Adipocyte (in vitro differentiated cells): ENCODE data around the gene LMO7.

Experiments used
- DNase-seq: peaks from one replicate; pipeline ENCODE4 v3.0.0-alpha.2; 2015; ENCODE audit warnings: low read depth
- H3K27me3 ChIP-seq: replicated peaks from 2 replicates; pipeline ENCODE4 v1.7.0; 2013; ENCODE audit warnings: mild to moderate bottlenecking, low read length, moderate library complexity; ENCODE audit not compliant: control insufficient read depth, insufficient read depth
- H3K36me3 ChIP-seq: 2 replicates; pipeline ENCODE4 v1.7.0; 2013; ENCODE audit warnings: low read length, mild to moderate bottlenecking, moderate library complexity; ENCODE audit not compliant: control insufficient read depth, insufficient read depth, severe bottlenecking
- H3K4me1 ChIP-seq: 2 replicates; pipeline ENCODE4 v1.7.0; 2013; ENCODE audit warnings: mild to moderate bottlenecking, low read length, moderate library complexity; ENCODE audit not compliant: control insufficient read depth, insufficient read depth
- H3K4me3 ChIP-seq: 2 replicates; pipeline ENCODE4 v1.7.0; 2013; ENCODE audit warnings: mild to moderate bottlenecking, low read length, moderate library complexity
- H3K9ac ChIP-seq: 2 replicates; pipeline ENCODE4 v1.7.0; 2013; ENCODE audit warnings: mild to moderate bottlenecking, low read length, moderate library complexity
- H3K9me3 ChIP-seq: 2 replicates; pipeline ENCODE4 v1.7.0; 2013; ENCODE audit warnings: mild to moderate bottlenecking, low read length, moderate library complexity; ENCODE audit not compliant: control insufficient read depth

The LMO7 gene

GRCh38 chr13:75635828-75636435 is at the start of gene LMO7:
LMO7 (plus strand) TSS chr13:75636330; CDS start chr13:75636658, 328 bp downstream.
- Histone ChIP-seq H3K4me1 (peaks cover 24% of the 10 kb centered on the region), H3K9me3 (no peaks in the 10 kb centered on the region), H3K9ac (peak within 1 kb of the TSS; percentile 99), H3K36me3 (peaks cover 11% of the 10 kb centered on the region), H3K4me3 (peak within 1 kb of the TSS; percentile 96), H3K27me3 (no peaks in the 10 kb centered on the region)
- peak; percentile 85 for DNase-seq

GRCh38 chr13:75587679-75588078 is 48.5 kb upstream of the LMO7 start:
- no peaks in the 10 kb centered on the region for H3K27me3 ChIP-seq
- H3K4me3 ChIP-seq = no peak overlapping the region
- no peak for DNase-seq
- H3K9ac ChIP-seq = no peak overlapping the region
- H3K9me3 ChIP-seq = peaks cover 22% of the 10 kb centered on the region
- H3K4me1 ChIP-seq = no peaks in the 10 kb centered on the region
- H3K36me3 ChIP-seq = peaks cover 47% of the 10 kb centered on the region

- no peaks in the 10 kb centered on the region for H3K9me3 ChIP-seq
- H3K27me3 ChIP-seq = no peaks in the 10 kb centered on the region
- H3K4me3 ChIP-seq = no peak overlapping the region
- no peak overlapping the region for H3K9ac ChIP-seq
- H3K4me1 ChIP-seq = peaks cover 11% of the 10 kb centered on the region
- no peak for DNase-seq
- H3K36me3 ChIP-seq = peaks cover 13% of the 10 kb centered on the region
These were observed 39.4 kb upstream of the LMO7 start for GRCh38 chr13:75596657-75597182.

GRCh38 chr13:75600371-75600770 is 35.8 kb upstream of the LMO7 start:
- Histone ChIP-seq H3K4me3 (no peak overlapping the region), H3K4me1 (peaks cover 15% of the 10 kb centered on the region), H3K36me3 (peaks cover 22% of the 10 kb centered on the region), H3K9me3 (no peaks in the 10 kb centered on the region), H3K9ac (no peak overlapping the region), H3K27me3 (no peaks in the 10 kb centered on the region)
- no peak for DNase-seq

GRCh38 chr13:75603038-75603437 is 33.1 kb upstream of the LMO7 start:
- no peak overlapping the region for H3K9ac ChIP-seq
- no peaks in the 10 kb centered on the region for H3K9me3 ChIP-seq
- no peak overlapping the region for H3K4me3 ChIP-seq
- no peaks in the 10 kb centered on the region for H3K27me3 ChIP-seq
- peaks cover 34% of the 10 kb centered on the region for H3K36me3 ChIP-seq
- no peak for DNase-seq
- H3K4me1 ChIP-seq = peaks cover 9% of the 10 kb centered on the region

- Histone ChIP-seq H3K9me3 (no peaks in the 10 kb centered on the region), H3K4me1 (no peaks in the 10 kb centered on the region), H3K4me3 (no peak overlapping the region), H3K27me3 (no peaks in the 10 kb centered on the region), H3K9ac (no peak overlapping the region), H3K36me3 (peaks cover 31% of the 10 kb centered on the region)
- DNase-seq = no peak
These were observed 28.7 kb upstream of the LMO7 start for GRCh38 chr13:75607447-75607846.

- Histone ChIP-seq H3K9me3 (no peaks in the 10 kb centered on the region), H3K27me3 (no peaks in the 10 kb centered on the region), H3K4me3 (no peak overlapping the region), H3K36me3 (peaks cover 34% of the 10 kb centered on the region), H3K4me1 (no peaks in the 10 kb centered on the region), H3K9ac (no peak overlapping the region)
- no peak for DNase-seq
These were observed 25.7 kb upstream of the LMO7 start for GRCh38 chr13:75610466-75610865.

- Histone ChIP-seq H3K4me1 (no peaks in the 10 kb centered on the region), H3K9me3 (no peaks in the 10 kb centered on the region), H3K27me3 (no peaks in the 10 kb centered on the region), H3K36me3 (peaks cover 22% of the 10 kb centered on the region), H3K9ac (no peak overlapping the region), H3K4me3 (no peak overlapping the region)
- DNase-seq = no peak
These were observed 23.8 kb upstream of the LMO7 start for GRCh38 chr13:75612354-75612753.

- Histone ChIP-seq H3K27me3 (no peaks in the 10 kb centered on the region), H3K9me3 (no peaks in the 10 kb centered on the region), H3K4me3 (no peak overlapping the region), H3K4me1 (peaks cover 21% of the 10 kb centered on the region), H3K36me3 (peaks cover 20% of the 10 kb centered on the region), H3K9ac (no peak overlapping the region)
- DNase-seq = no peak
These were observed 18.9 kb upstream of the LMO7 start for GRCh38 chr13:75617230-75617629.

GRCh38 chr13:75618308-75618707 is 17.8 kb upstream of the LMO7 start:
- H3K9ac ChIP-seq = peak overlapping the region; percentile 17
- H3K27me3 ChIP-seq = no peaks in the 10 kb centered on the region
- no peak for DNase-seq
- H3K36me3 ChIP-seq = peaks cover 20% of the 10 kb centered on the region
- no peaks in the 10 kb centered on the region for H3K9me3 ChIP-seq
- peaks cover 32% of the 10 kb centered on the region for H3K4me1 ChIP-seq
- no peak overlapping the region for H3K4me3 ChIP-seq

- Histone ChIP-seq H3K4me1 (peaks cover 39% of the 10 kb centered on the region), H3K36me3 (peaks cover 20% of the 10 kb centered on the region), H3K4me3 (no peak overlapping the region), H3K9me3 (no peaks in the 10 kb centered on the region), H3K27me3 (no peaks in the 10 kb centered on the region), H3K9ac (peak overlapping the region; percentile 85)
- no peak for DNase-seq
These were observed 16.1 kb upstream of the LMO7 start for GRCh38 chr13:75620020-75620419.

GRCh38 chr13:75621147-75621546 is 15.0 kb upstream of the LMO7 start:
- DNase-seq = peak; percentile 78
- no peaks in the 10 kb centered on the region for H3K9me3 ChIP-seq
- H3K36me3 ChIP-seq = peaks cover 21% of the 10 kb centered on the region
- H3K9ac ChIP-seq = peak overlapping the region; percentile 85
- H3K27me3 ChIP-seq = no peaks in the 10 kb centered on the region
- H3K4me3 ChIP-seq = peak overlapping the region; percentile 62
- H3K4me1 ChIP-seq = peaks cover 39% of the 10 kb centered on the region
